HG03095 (cell line): ENCODE results near the gene GNB5.

Experiments used
- ATAC-seq: cut with Tn5 transposase; IDR thresholded peaks from one replicate; pipeline ENCODE4 v1.9.1; 2021; ENCODE audit warnings: moderate library complexity; ENCODE audit not compliant: unreplicated experiment

The GNB5 gene

DNA sequence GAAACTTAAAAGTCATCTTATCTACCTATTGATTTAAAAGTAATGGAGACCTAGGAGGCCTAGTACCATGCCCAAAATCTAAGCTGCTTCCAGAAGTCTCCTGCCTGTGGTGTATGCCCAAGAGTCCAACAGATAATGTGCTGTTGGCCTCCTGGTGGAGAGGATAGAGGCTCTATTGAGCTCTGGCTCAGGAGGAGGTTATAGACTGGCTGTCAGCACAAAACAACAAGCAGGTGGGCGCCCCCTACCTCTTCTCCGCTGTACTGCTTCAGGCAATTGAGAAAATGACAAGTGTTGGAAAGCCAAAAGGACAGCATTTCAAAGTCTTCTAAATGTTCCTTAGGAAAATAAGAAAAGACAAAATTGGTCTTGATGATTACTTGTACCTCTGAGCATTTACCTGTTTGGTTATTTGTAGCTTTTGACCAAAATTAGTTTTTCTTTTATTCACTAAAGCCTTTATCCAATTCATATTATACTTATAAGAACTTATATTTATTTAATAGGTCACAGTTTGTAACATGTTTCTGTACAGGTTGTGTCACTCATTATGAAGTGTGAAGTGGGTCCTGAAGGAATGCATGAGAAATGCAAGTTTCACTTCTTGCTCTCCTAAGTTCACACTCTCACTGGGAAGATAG lies 17.2 kb upstream of the GNB5 start:
- ATAC-seq, result peak; percentile 69

DNA sequence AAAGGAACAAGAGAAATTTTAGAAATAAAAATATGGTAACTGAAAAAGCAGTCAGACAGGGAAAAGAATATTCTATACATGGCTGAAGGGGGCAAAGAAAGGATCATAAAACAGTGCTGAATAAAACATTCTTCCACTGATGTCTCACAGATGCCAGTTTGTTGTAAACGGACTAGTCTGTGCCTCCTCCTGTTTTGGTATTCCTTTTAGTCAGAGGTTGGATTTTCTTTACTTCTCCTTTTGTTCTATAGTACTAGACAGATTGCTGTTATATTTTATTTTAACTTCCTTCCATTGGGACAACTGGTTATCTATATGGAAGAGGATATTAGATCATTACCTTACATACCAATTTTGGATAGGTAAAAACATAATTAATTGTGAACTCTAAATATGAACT lies 16.0 kb upstream of the GNB5 start:
- no peak for ATAC-seq

DNA sequence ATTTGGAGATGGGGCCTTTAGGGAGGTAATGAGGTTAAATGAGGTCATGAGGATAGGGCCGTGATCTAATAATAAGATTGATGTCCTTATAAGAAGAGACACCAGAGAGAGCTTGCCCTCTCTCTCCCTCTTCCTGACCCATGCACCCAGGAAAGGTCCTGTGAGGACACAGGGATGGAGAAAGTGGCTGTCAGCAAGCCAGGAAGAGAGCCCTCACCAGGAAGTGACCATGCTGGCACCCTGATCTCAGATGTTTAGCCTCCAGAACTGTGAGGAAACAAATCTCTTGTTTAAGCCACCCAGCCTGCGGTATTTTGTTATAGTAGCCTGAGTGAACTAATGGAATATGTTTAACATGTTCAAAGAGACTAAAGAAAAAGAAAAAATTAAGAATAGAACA lies 15.3 kb upstream of the GNB5 start:
- ATAC-seq, result no peak

DNA sequence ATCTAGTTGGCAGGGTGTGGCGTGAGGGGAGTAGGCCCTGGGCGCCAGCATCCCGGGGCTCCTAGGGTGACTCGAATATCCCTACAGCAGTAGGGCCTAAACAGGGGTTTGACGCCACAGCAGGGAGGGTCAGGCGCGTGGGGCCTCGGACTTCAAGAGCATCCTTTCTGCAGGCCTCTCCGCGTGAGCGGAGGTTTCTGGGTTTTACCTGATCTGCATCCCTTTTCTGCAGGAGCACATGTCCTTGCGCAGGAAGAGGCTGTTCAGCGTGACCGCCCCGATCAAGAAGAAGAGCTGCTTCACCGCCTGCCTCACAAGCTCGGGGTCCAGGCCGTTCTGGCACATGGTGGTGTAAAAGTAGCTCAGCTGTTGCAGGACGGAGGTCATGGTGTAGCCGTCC lies 13.5 kb upstream of the GNB5 start:
- no peak for ATAC-seq

DNA sequence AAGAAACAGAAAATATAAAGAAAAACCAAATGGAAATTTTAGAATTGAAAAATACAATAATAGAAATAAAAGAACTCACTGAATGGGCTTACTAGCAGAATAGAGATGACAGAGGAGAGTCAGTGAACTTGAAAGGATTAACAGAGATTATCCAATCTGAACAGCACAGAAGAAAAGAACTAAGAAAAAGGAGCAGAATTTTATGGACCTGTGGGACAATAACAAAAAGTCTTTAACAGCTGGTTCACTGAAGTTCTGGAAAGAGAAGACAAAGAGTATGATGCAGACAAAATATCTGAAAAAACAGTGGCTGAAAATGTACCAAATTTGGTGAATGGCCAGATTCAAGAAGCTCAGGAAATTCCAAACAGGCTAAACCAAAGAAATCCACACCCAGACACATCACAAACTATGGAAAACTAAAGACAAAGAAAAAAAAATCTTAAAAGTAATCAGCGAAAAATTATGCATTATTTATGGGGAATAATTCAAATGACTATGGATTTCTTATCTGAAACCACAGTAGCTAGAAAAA lies 9.7 kb upstream of the GNB5 start:
- ATAC-seq, result no peak

DNA sequence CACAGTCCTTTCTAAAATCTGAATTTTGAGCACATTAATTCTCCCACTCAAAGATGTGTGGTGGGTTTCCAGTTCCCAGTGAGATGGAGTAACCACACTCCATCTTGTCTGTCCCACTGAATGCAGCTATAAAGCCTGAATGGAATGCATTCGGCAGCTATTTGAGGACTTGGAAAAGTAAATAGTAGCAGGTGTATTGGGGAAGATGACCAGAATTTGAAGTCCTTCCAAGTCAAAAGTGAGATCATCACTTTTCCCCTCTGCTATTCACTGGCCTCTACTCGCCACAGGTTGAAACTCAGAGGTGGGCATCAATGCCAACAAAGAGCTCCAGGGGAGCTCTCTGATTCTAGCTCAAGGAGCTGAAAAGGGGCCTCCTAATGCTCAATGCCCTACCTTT lies 8.1 kb upstream of the GNB5 start:
- no peak for ATAC-seq

DNA sequence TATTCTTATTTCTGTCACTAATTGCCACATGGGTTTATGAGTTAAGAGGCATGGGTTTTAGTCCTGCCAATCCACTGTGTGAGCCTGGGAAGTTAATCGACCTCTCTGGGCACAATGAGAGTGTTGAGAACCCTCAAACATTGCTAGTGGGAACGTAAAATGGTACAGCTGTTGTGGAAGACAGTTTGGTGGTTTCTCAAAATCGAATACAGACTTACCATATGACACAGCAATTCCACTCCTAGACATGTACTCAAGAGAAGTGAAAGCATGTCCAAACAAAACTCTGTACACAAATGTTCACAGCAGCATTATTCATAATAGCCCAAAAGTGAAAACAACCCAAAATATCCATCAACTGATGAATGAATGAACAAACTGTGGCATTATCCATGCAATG lies 5.7 kb upstream of the GNB5 start:
- ATAC-seq, result no peak

DNA sequence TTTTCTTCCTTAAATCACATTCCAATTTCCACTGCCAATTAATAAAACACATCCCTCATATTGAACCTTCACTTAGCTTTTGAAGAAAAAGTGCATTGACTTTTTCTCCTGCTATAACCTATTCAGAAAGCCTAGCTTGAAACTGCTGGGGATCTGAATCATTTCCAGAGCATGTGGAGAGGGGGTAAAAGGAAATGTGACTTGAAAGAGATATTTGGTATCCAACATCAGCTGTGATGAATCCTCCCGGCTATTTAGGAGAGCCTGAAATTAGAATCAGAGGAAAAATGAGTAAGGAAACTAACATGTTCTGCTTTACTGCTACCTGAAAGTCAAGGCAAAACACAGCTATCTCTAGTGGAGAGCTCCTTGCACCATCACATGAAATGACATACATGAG lies 2.6 kb upstream of the GNB5 start:
- ATAC-seq, result no peak

DNA sequence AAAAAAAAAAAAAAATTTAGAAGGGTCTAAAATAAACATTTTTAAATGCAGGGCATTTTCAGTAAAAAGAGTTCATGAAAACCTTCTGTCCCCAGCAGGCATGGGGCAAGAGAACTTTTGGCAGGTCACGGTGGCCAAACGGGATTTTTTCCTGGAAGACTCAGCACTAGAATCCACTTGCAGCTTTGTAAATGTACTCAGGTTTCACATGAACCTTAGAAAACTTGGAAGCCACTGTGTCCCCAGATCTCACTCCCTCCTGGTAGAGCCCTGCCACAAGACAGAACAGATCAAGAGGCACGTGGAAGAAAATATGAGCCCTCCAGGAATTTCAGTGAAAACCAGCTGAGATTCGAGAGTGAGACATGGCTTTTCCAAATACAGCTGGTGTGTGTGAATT lies 2.1 kb upstream of the GNB5 start:
- ATAC-seq, result no peak

DNA sequence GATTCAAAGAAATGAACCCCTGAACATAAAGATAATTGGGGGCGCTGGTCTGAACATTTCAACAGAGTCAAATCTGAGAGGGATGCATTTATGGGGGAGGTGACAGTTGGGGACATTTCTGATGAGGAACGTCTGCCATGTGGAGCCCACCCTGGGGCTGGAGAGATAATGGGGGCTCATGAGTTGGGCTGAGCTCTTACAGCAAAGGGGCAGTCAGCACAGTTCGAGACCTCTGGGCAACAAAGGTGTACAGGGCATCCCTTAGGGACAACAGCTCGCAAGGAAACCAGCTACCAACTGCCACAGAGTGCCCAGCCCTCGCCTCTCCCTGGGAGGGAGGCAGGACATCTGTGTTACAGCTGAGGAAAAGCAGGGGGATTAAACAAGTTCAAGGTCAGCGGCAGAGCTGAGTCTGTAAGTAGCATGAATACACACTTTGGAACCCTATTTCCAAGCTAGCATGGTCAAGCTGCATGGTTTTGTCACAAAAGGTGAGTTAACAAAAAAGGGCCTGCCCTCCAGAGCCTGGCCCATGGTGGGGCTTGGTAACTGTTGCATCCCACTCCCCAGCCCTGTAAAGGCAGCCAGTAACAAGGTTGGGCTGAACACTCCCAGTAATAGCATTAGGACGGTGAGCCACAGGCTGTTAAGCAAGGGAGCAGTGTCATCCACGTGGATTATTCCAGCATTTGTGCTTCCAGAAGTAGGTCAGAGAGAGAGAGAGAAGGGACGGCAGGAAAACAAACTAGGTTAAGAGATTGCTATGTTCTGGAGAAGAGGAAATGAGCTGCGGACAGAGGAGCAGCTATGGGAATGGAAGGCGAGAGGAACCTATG lies 4.3 kb downstream of the GNB5 start:
- no peak for ATAC-seq

DNA sequence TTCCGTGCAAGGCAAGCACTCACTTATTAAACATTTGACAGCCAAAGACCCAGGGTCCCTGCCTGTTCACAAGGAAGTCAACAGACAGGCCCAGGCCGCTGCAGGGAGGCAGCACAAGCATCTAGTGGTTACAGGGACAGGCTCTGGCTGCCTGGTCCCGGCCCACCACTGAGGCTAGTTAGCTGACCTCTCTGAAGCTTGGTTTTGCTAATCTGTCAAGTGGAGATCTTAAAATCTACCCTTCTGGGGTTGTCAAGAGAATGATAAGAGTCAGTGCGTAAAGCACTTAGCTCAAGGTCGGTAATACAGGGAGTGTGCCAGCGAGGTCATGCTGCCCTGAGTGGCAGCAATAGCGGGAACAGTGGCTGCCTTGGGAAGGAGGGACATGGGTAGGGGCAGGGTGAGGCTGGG lies 6.0 kb downstream of the GNB5 start:
- no peak for ATAC-seq

DNA sequence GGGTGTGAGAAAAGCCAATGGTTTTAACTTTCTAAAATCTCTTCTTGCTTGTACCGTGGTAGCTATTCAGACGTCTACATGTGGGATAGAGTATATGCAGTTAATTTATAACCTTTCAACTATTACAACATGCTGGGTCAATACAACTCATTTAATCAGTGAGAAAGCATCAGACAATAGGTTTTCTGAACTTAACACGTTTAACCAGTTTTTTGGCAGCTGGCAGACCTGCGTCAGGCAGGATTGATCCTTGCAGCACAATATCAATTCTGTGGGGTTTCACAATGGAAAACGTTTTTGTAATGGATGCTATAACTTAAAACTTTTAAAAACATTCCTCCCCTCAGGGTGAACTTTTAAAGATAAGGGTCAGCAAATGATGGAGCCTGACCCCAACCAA lies 6.5 kb downstream of the GNB5 start:
- ATAC-seq, result no peak

DNA sequence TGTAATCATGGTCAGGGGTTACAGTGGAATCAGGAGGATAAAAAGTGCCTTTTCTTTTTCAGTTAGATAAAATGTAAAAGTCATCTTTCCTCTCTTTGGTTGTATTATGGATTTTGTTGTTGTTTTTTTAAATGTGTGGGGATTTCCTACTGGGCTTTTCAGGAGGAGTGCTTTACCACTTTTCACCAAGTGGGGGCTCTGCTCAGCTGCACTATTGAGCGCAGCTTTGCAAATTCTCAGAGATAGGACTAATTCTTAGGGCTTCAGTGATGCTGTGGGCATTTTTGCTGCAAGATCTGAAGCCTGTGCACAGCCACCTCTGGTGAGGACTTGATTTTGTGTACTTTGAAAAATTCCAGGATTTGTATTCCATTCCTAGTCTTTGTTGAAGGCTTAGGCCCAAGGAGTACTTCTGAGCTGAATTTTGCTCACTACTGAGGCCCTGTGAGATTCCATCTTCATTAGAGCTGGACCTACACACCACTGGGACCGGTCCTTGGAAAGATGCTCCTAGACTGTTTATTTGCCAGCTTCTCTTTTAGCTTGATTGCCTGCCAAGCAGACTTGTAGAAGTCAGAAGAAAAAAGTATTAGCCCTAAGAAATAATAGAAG lies 7.5 kb downstream of the GNB5 start:
- no peak for ATAC-seq

DNA sequence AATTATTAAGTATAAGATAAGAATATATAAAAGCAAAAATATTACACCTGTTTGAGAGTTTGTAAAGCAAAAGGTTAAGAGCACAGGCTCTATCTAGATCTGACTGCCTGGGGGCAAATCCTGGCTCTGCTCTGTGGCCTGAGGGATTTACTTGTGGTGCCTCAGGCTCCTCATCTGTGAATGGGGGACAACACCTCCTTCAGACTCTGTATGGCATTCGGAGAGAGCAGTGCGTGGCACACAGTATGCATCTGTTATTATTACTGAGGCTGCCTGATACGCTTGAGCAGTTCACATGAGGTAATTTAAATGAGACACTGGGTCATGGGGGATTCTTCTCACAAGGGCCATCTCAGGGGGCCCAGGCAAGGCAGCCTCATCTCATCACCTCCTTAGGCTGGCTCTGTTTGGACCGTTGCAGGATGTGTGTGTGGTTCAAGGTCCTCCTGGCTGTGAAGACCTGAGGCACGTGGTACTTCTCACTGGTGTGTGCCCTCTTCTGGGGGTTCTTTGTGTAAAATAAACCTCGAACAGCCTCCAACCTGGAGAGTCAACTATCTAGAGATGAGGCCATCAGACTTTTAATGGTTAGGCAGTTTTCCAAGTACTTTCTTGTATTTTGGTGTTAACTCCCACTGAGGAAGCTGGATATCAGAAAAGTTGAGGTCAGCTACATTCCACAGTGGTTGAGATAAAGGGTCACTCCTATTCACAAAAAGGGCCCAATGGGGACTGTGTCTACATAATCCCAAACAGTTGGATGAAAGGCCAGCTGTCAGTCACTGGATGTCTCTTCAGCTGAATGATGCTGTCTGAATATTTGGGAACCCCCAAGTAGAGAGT lies 9.0 kb downstream of the GNB5 start:
- ATAC-seq, result no peak

DNA sequence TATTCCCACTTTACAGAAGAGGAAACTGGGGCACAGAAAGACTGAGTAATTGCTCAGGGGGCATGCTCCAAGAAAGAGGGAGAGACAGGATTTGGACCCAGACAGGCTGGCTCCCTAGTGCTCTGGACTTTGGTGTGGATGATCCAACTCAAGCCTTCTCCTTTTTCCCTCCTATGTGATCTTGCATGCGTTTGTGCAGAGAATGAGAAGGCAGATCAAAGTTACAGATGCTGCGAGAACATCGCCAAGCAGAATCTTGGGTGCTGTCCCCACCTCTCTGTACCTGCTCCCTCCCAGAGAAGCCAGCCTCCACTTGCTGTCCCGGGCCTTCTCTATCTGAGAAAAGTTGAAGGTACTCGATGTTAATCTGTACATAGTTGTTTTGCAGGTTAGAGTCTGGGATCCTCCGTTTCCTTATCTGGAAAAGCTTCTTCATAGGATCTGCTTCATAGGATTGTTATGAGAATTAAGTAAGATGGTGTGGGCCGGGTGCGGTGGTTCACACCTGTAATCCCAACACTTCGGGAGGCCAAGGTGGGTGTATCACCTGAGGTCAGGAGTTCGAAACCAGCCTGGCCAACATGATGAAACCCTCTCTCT lies 10.2 kb downstream of the GNB5 start:
- no peak for ATAC-seq

DNA sequence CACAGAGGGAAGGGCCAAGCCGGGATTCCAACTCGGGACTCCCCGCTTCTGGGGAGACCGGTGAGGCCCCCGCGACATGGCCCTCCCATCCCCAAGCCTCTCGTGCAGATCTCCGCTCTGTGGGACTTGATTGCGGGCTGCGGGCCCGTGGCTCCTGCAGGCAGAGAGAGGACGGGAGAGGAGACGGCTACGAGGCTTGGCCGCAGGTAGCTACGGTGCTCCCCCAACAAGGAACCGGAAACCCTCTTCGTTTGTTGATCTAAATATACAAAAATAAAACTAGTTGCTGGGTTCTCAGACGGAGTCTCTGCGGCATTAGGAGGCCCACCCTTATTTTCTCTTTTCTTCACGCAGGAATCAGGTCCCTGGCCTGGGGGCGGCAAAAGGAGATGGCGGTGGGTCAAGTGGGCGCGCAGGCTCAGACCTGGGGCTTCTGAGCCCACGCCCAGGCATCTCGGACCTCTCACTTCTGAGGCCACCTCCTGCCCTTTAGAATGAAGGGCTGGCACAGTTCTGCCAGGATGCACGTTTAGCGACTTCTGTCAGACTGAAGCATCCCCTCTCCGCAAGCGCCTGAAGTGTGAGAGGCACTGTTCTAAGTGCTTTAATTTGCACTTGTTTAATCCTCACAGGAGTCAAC lies 10.9 kb downstream of the GNB5 start:
- peak; percentile 38 for ATAC-seq

DNA sequence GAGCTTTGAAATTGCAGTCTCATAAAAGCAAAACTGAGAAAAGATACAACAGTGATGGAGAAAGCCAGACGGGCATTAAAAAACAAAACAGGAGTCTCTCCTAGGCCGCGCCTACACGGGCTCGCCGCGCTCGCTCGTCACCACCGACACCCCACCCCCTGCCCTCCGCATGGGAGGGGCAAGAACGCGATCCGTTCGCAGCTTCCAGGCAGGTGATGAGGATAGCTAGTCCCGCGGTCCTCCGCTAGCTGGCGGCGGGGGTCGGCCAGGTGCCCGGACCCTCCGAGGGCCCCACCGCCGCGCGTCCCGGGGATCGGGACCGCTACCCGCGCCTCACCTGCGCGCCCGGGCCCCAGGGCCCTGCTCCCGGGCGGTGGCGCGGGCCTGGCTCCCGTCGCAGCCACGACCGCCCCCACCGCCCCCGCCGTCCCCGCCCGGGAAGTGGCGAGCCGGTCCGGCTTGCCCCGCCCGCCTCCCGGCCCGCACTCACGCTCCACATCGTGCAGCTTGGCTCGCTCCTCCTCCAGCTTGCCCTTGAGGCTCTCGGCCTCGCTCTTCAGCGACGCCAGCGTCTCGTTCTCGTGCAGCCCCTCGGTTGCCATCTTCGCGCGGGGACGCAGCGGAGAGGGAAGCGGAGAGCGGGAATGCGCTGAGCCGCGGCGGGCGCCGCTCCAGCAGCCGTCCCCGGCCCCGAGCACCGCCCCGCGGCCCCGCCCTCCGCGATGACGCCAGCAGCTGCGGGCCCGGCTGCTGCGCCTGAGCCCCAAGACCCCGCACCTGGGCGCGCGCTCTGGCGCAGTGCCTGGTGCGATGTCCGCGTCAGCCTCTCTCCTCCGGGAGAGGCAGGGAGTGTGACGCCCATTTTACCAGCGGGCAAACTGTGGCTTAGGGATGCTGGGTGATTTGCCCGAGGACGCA lies 11.7 kb downstream of the GNB5 start:
- ATAC-seq, result peak; percentile 78

DNA sequence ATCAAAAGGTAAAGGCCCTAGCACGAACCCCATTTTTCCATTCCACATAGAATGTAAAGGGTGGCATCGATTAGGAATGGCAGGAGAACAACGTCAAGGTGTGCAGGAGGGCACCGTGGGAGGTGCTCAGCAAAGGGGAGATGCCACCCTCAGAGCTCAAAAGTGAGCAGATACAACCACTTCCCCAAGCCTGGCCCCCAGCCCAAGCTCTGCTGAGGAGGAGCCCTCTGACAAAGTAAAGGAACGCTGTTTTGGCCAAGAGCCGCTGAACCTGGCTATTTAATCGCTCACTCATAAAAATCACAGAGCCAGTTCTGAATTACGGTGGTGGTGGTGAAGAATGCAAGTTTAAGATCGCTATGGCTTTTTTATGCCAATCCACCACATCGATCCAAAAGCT lies 12.4 kb downstream of the GNB5 start:
- ATAC-seq, result no peak

DNA sequence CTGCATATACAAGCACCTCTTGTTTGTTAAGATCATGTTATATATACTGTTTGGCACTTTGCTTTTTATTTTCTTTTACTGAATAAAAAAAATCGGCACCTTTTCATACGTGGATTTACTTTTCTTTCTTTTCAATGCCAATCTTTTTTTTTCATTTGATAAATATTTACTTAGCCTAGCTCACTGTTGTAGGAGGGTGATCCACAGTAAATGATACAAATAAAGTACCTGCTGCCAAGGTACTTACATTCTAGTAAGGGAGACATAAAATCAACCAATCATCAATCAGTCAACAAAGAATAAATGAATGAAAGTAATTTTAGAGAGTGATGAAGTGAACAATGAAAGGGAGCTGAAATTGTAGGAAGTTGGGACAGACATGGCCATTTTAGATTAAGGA lies 18.3 kb downstream of the GNB5 start:
- ATAC-seq, result no peak
